Mesothelial cell of epicardium (in vitro differentiated cells): ENCODE data around the gene IFT122. TPM values are rescaled to one million over a fixed set of nuclear protein-coding genes. Genes with fewer than 3 reads are reported as not detected.
"Not testable (repeated sequence)": the region's sequence is repeated elsewhere in the genome, so short reads cannot be mapped to it uniquely, and the experiment has no call there.

Experiments
- DNase-seq, 2 experiments: peaks; one replicate each; pipeline ENCODE4 v3.0.0; 2021; ENCODE audit warnings: low spot score in 2 of 2; ENCODE audit not compliant: unreplicated experiment in 2 of 2
- H3K27ac Mint-ChIP-seq: 2 replicates; pipeline ENCODE4 v1.8.0; 2021; ENCODE audit warnings: mixed read lengths
- H3K27me3 Mint-ChIP-seq: 2 replicates; pipeline ENCODE4 v1.8.0; 2021; ENCODE audit warnings: low read depth, mixed read lengths
- H3K36me3 Mint-ChIP-seq: 2 replicates; pipeline ENCODE4 v1.8.0; 2021; ENCODE audit warnings: mixed read lengths
- H3K4me1 Mint-ChIP-seq: 2 replicates; pipeline ENCODE4 v1.8.0; 2021; ENCODE audit warnings: mixed read lengths
- H3K4me3 Mint-ChIP-seq: 2 replicates; pipeline ENCODE4 v1.8.0; 2021; ENCODE audit warnings: mild to moderate bottlenecking, moderate library complexity, mixed read lengths
- H3K9me3 Mint-ChIP-seq: 2 replicates; pipeline ENCODE4 v1.8.0; 2021; ENCODE audit warnings: mixed read lengths
- total RNA-seq: library from RNA; stranded (reverse); gene quantifications from 3 replicates; pipeline ENCODE4 v1.2.1, GENCODE V29; 2021
- TF ChIP-seq, protein P1 (sequence below): fragments of 200-600 bp; sonication (generic); IDR thresholded peaks from one replicate; pipeline ENCODE4 v1.5.0; 2021; ENCODE audit warnings: antibody characterized with exemption; ENCODE audit not compliant: unreplicated experiment

The IFT122 gene
- total RNA-seq, 1 donor from 2014 or later: 48.0 TPM

DNA sequence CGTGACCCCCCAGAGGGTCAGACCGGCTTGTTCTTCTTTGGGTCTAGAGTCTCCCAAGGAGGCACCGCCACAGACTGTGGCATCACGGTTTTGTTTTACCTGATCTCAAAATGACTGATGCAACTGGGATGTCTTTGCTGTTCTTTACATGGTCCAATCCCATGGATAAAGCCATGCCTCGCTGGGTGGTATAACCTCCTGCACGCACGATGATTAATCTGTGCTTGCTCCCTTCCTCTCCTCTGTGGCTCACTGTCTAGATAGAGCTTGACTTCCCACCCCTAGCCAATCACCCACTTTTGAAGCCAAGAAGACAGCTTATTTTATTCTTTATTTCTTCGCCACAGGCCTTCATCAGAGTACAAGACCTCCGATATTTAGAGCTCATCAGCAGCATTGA, 51.8 kb downstream of the IFT122 start:
- peaks cover 19% of the 10 kb centered on the region for H3K36me3 Mint-ChIP-seq
- no peak for DNase-seq
- TF ChIP-seq, protein P1, sequence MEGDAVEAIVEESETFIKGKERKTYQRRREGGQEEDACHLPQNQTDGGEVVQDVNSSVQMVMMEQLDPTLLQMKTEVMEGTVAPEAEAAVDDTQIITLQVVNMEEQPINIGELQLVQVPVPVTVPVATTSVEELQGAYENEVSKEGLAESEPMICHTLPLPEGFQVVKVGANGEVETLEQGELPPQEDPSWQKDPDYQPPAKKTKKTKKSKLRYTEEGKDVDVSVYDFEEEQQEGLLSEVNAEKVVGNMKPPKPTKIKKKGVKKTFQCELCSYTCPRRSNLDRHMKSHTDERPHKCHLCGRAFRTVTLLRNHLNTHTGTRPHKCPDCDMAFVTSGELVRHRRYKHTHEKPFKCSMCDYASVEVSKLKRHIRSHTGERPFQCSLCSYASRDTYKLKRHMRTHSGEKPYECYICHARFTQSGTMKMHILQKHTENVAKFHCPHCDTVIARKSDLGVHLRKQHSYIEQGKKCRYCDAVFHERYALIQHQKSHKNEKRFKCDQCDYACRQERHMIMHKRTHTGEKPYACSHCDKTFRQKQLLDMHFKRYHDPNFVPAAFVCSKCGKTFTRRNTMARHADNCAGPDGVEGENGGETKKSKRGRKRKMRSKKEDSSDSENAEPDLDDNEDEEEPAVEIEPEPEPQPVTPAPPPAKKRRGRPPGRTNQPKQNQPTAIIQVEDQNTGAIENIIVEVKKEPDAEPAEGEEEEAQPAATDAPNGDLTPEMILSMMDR: no peak
- peaks cover 26% of the 10 kb centered on the region for H3K4me1 Mint-ChIP-seq
- H3K9me3 Mint-ChIP-seq: no peaks in the 10 kb centered on the region
- H3K27me3 Mint-ChIP-seq: no peaks in the 10 kb centered on the region
- no peak overlapping the region for H3K4me3 Mint-ChIP-seq
- H3K27ac Mint-ChIP-seq: no peak overlapping the region

DNA sequence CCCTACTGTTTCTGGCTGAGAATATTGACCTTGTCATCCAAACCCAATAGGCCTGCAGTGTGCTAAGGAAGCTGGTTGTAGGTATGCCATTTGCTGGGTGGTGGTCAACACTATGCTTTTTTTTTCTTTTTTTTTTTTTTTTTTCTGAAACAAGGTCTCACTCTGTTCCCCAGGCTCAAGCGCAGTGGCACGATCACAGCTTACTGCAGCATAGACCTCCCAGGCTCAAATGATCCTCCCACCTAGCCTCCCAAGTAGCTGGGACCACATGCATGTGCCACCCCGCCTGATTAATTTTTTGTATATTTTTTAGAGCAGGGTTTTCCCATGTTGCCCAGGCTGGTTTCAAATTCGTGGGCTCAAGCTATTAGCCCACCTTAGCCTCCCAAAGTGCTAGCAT, 52.7 kb downstream of the IFT122 start:
- Mint-ChIP-seq H3K27ac (no peak overlapping the region), H3K9me3 (no peaks in the 10 kb centered on the region), H3K4me1 (peaks cover 25% of the 10 kb centered on the region), H3K36me3 (peaks cover 19% of the 10 kb centered on the region), H3K4me3 (no peak overlapping the region), H3K27me3 (no peaks in the 10 kb centered on the region)
- TF ChIP-seq, protein P1: no peak
- DNase-seq: no peak

- peaks cover 25% of the 10 kb centered on the region for H3K4me1 Mint-ChIP-seq
- H3K27me3 Mint-ChIP-seq: no peaks in the 10 kb centered on the region
- no peak overlapping the region for H3K27ac Mint-ChIP-seq
- TF ChIP-seq, protein P1: no peak
- no peaks in the 10 kb centered on the region for H3K9me3 Mint-ChIP-seq
- no peak for DNase-seq
- H3K4me3 Mint-ChIP-seq: no peak overlapping the region
- H3K36me3 Mint-ChIP-seq: peaks cover 19% of the 10 kb centered on the region
These were observed 53.2 kb downstream of the IFT122 start for GRCh38 chr3:129493206-129493605.

- H3K27ac Mint-ChIP-seq: peak overlapping the region; percentile 35
- peaks cover 25% of the 10 kb centered on the region for H3K4me1 Mint-ChIP-seq
- peaks cover 15% of the 10 kb centered on the region for H3K36me3 Mint-ChIP-seq
- H3K4me3 Mint-ChIP-seq, H3K9me3 Mint-ChIP-seq, DNase-seq, H3K27me3 Mint-ChIP-seq: not testable (repeated sequence)
These were observed 54.5 kb downstream of the IFT122 start for GRCh38 chr3:129494499-129494898.

DNA sequence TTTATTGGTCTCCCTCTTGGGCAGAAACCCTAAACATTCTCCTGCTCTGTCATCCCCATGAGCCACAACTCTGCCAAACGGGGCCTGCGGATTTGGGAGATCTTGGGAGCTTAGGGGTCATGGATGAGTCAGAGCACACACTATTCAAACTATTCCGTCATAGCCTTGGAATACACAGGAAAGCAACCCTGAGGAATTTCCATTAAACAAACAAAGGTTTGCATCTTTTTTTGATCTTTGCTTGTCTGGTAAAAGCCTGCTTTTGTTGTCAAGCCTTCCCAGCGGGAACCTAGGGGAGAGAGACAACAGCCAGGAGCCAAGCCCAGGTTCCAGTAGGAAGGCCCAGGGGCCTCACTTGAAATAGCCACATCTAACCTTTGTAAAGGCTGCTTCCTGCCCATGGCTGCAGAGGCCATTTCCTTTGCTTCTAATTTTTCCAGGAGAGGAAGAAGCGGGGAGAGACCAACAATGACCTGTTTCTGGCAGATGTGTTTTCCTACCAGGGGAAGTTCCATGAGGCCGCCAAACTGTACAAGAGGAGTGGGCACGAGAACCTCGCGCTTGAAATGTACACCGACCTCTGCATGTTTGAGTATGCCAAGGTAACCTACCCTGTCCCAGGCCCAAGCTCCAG, 55.1 kb downstream of the IFT122 start:
- Mint-ChIP-seq H3K27ac (peak overlapping the region; percentile 35), H3K4me1 (peaks cover 25% of the 10 kb centered on the region), H3K36me3 (peaks cover 15% of the 10 kb centered on the region)
- not testable (repeated sequence) for DNase-seq, H3K27me3 Mint-ChIP-seq, H3K9me3 Mint-ChIP-seq, H3K4me3 Mint-ChIP-seq

DNA sequence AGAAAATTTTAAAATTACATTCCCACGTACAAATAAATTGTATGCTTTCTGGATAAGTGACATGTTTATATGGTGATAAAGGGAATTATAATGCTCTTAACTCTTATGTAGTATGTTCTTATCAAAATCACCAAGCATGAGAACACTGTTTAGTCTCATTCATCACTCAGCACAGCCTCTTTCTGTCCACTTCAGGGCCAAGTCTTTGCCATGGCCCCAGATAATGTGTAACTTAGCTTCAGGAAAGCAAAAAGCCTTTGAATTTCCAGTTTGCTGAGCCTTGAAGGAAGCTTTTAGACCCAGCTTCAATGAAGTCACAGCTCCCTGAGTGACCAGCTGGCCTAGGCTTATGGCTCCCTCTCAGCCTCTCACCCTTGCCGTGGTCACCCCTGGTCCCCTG, 57.9 kb downstream of the IFT122 start:
- Mint-ChIP-seq H3K4me1 (peaks cover 22% of the 10 kb centered on the region), H3K27ac (peak overlapping the region; percentile 27), H3K36me3 (peaks cover 13% of the 10 kb centered on the region)
- H3K9me3 Mint-ChIP-seq, H3K27me3 Mint-ChIP-seq, H3K4me3 Mint-ChIP-seq, DNase-seq: not testable (repeated sequence)

DNA sequence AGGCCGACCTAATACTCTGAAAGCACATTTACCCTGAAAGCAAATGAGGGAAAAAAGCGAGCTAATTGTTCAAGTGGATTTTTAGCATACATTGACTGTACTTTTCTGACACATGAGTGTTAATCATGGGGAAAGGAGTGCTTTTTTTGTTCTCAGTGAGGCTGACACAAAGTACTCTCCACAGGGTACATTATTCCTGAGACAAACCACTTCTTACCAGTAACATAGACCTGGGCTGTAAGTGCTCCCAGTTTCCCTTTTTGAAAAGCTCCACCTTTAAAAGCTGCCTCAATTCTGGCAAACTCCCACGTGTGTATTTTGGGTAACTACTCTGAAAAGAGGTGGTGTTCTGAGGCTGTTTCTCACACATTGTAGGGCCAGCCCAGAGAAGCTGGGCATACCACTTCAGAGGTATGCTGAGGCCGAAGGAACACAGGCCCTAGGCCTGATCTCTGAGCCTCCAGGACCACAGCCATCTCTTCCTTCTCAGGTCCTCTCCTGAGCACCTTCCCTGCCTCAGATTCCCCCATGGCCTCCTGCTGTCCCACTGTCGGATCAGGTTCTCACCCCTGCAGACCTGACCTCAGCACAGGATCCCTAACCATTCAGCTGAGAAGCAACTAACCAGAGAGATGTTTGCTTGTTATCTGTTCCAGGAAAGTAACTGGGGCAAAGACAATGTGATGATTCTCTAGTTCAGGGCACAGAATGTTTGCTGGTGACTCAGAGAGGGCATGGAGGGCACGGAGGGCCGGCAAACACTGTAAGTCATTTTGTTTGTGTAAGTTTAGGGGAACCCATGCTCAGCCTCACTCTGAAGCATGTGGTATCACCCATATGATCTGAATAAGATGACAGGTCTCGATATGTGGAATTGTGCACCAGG, 58.8 kb downstream of the IFT122 start:
- Mint-ChIP-seq H3K4me1 (peaks cover 31% of the 10 kb centered on the region), H3K36me3 (peaks cover 17% of the 10 kb centered on the region)
- not testable (repeated sequence) for H3K4me3 Mint-ChIP-seq, DNase-seq, H3K9me3 Mint-ChIP-seq, H3K27me3 Mint-ChIP-seq, H3K27ac Mint-ChIP-seq

DNA sequence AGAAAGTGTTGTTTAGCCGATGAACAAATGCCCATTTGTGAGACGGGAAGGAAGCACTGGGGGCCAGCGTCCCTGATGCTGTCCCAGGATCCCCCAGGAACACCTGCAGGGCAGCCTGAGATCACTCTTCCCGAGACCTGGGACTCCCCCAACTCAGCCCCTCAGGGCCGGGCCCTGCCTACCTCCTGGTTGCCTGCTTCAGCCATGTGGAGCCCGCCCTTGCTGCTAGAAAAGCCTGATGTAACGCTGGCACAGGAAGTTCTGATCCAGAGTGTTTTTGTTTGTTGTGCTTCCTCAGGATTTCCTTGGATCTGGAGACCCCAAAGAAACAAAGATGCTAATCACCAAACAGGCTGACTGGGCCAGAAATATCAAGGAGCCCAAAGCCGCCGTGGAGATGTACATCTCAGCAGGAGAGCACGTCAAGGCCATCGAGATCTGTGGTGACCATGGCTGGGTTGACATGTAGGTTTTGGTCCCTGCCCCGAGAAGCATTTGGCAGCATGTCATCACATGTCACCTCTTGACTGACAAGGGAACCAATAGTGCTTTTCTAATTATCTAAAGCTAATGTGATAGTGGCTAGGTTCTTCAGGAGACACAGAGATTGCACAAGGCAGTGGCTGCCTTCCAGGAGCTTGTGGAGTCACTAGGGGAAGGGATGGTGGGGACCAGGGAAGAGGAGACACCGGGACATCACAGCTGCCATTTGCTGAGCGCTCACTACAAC, 59.7 kb downstream of the IFT122 start:
- not testable (repeated sequence) for H3K4me3 Mint-ChIP-seq, H3K27ac Mint-ChIP-seq, DNase-seq, H3K27me3 Mint-ChIP-seq, H3K9me3 Mint-ChIP-seq
- Mint-ChIP-seq H3K36me3 (peaks cover 18% of the 10 kb centered on the region), H3K4me1 (peaks cover 29% of the 10 kb centered on the region)
